Peyer's patch (tissue), 4 donors: ENCODE measurements around the gene CYTL1.

Experiments
- CTCF ChIP-seq, 6 experiments: fragments of 450-650 bp in 4 of 6; fragments of 200-600 bp in 2 of 6; sonication (generic) in 1 of 6; IDR thresholded peaks; one replicate each; pipeline ENCODE4 v1.5.1; 2017 to 2019; ENCODE audit warnings: antibody characterized with exemption in 6 of 6, mild to moderate bottlenecking in 3 of 6, moderate library complexity in 1 of 6
- POLR2A ChIP-seq, 2 donors: fragments of 450-650 bp; IDR thresholded peaks; one replicate each; pipeline ENCODE4 v1.5.1; 2017; ENCODE audit warnings: antibody characterized with exemption in 2 of 2, mild to moderate bottlenecking in 2 of 2, moderate library complexity in 2 of 2

- TF ChIP-seq CTCF (IDR thresholded peaks at IDR 0.05) = no peak
- TF ChIP-seq POLR2A (IDR thresholded peaks at IDR 0.05) = no peak
These were observed 11.0 kb upstream of the CYTL1 start for GRCh38 chr4:5030221-5030620.
